ENCODE results near the gene APLNR.
"Not testable (repeated sequence)": the region's sequence is repeated elsewhere in the genome, so short reads cannot be mapped to it uniquely, and the experiment has no call there.

Gene APLNR

GRCh38 chr11:57237204-57237681, at the start of gene APLNR:
Gene APLNR, minus strand, starts transcription at chr11:57237250. Its CDS starts 246 bp downstream, at chr11:57237004.
- no peak for FAIRE-seq

GRCh38 chr11:57283231-57283990, 46.4 kb upstream of the APLNR start:
- no peak for FAIRE-seq

GRCh38 chr11:57281546-57281945, 44.5 kb upstream of the APLNR start:
- FAIRE-seq, result not testable (repeated sequence)

GRCh38 chr11:57279116-57279515, 42.1 kb upstream of the APLNR start:
- no peak for FAIRE-seq

- no peak for FAIRE-seq
These were observed 41.7 kb upstream of the APLNR start for GRCh38 chr11:57278721-57279095.

- no peak for FAIRE-seq
These were observed 41.0 kb upstream of the APLNR start for GRCh38 chr11:57277845-57278720.

GRCh38 chr11:57276971-57277675, 40.1 kb upstream of the APLNR start:
- no peak for FAIRE-seq

- no peak for FAIRE-seq
These were observed 39.3 kb upstream of the APLNR start for GRCh38 chr11:57276169-57276970.

GRCh38 chr11:57275582-57275981, 38.5 kb upstream of the APLNR start:
- no peak for FAIRE-seq

- FAIRE-seq, result no peak
These were observed 38.0 kb upstream of the APLNR start for GRCh38 chr11:57274904-57275498.

- FAIRE-seq, result no peak
These were observed 36.5 kb upstream of the APLNR start for GRCh38 chr11:57273448-57274058.

GRCh38 chr11:57269571-57270021, 32.5 kb upstream of the APLNR start:
- no peak for FAIRE-seq

GRCh38 chr11:57266157-57266556, 29.1 kb upstream of the APLNR start:
- FAIRE-seq, result no peak

GRCh38 chr11:57263351-57263750, 26.3 kb upstream of the APLNR start:
- FAIRE-seq, result no peak

GRCh38 chr11:57262157-57262556, 25.1 kb upstream of the APLNR start:
- FAIRE-seq, result no peak

- FAIRE-seq, result no peak
These were observed 24.1 kb upstream of the APLNR start for GRCh38 chr11:57260937-57261783.

- no peak for FAIRE-seq
These were observed 19.1 kb upstream of the APLNR start for GRCh38 chr11:57256119-57256518.

- FAIRE-seq, result no peak
These were observed 18.6 kb upstream of the APLNR start for GRCh38 chr11:57255618-57256017.

GRCh38 chr11:57254631-57255030, 17.6 kb upstream of the APLNR start:
- no peak for FAIRE-seq

GRCh38 chr11:57251491-57252104, 14.5 kb upstream of the APLNR start:
- FAIRE-seq, result no peak

All from endometrium (tissue), 2 donors.